GM19099 (cell line): ENCODE data around the gene AP1M2.

Experiments used
- POLR2A ChIP-seq: IDR thresholded peaks from 3 replicates; pipeline ENCODE4 v1.6.1; 2011; ENCODE audit warnings: low read depth; ENCODE audit not compliant: insufficient read length; ENCODE audit errors: extremely low read depth

AP1M2 gene

GRCh38 chr19:10587022-10587838, at the start of gene AP1M2:
Gene AP1M2, minus strand, starts transcription at chr19:10587312. Its CDS starts 81 bp downstream, at chr19:10587231.
- no peak for TF ChIP-seq POLR2A

GRCh38 chr19:10636304-10636972, 49.3 kb upstream of the AP1M2 start:
- no peak for TF ChIP-seq POLR2A

GRCh38 chr19:10634963-10635362, 47.9 kb upstream of the AP1M2 start:
- TF ChIP-seq POLR2A: no peak

- TF ChIP-seq POLR2A: no peak
Measured at GRCh38 chr19:10634430-10634829, 47.3 kb upstream of the AP1M2 start.

- no peak for TF ChIP-seq POLR2A
Measured at GRCh38 chr19:10631874-10632273, 44.8 kb upstream of the AP1M2 start.

- no peak for TF ChIP-seq POLR2A
Measured at GRCh38 chr19:10625762-10626138, 38.6 kb upstream of the AP1M2 start.

GRCh38 chr19:10625003-10625761, 38.1 kb upstream of the AP1M2 start, which contains the start of gene SLC44A2:
Gene SLC44A2, plus strand, starts transcription at chr19:10625553. Its CDS starts 81 bp downstream, at chr19:10625634.
- TF ChIP-seq POLR2A: no peak

- no peak for TF ChIP-seq POLR2A
Measured at GRCh38 chr19:10624585-10624984, 37.5 kb upstream of the AP1M2 start.

- TF ChIP-seq POLR2A: no peak
Measured at GRCh38 chr19:10621966-10622365, 34.9 kb upstream of the AP1M2 start.

- no peak for TF ChIP-seq POLR2A
Measured at GRCh38 chr19:10620786-10621185, 33.7 kb upstream of the AP1M2 start.

- TF ChIP-seq POLR2A: no peak
Measured at GRCh38 chr19:10618846-10619245, 31.7 kb upstream of the AP1M2 start.

GRCh38 chr19:10617409-10618121, 30.5 kb upstream of the AP1M2 start:
- TF ChIP-seq POLR2A: no peak

- TF ChIP-seq POLR2A: no peak
Measured at GRCh38 chr19:10615429-10616023, 28.4 kb upstream of the AP1M2 start.

- TF ChIP-seq POLR2A: no peak
Measured at GRCh38 chr19:10612499-10613119, 25.5 kb upstream of the AP1M2 start.
